Effector CD8-positive, alpha-beta T cell (primary cell): Measurements from ENCODE around the gene NOL4L.

ENCODE experiments used
- DNase-seq: peaks from one replicate; lab custom pipeline; 2025; lab: John Stamatoyannopoulos, UW

The NOL4L gene

GRCh38 chr20:32539817-32540675 is 45.1 kb downstream of the NOL4L start:
- DNase-seq, result peak; percentile 32

- no peak for DNase-seq
Observed at GRCh38 chr20:32539026-32539816, 45.9 kb downstream of the NOL4L start.

GRCh38 chr20:32538526-32538939 is 46.6 kb downstream of the NOL4L start:
- peak; percentile 22 for DNase-seq

GRCh38 chr20:32537657-32538525 is 47.2 kb downstream of the NOL4L start:
- DNase-seq, result no peak

- peak; percentile 63 for DNase-seq
Observed at GRCh38 chr20:32536851-32537656, 48.1 kb downstream of the NOL4L start.

GRCh38 chr20:32535953-32536823 is 48.9 kb downstream of the NOL4L start:
- DNase-seq, result peak; percentile 75

GRCh38 chr20:32535316-32535952 is 49.7 kb downstream of the NOL4L start:
- DNase-seq, result no peak

GRCh38 chr20:32534661-32535240 is 50.4 kb downstream of the NOL4L start:
- peak; percentile 51 for DNase-seq

- DNase-seq, result no peak
Observed at GRCh38 chr20:32533732-32534131, 51.4 kb downstream of the NOL4L start.

- DNase-seq, result no peak
Observed at GRCh38 chr20:32532246-32532645, 52.9 kb downstream of the NOL4L start.

- no peak for DNase-seq
Observed at GRCh38 chr20:32528905-32529670, 56.0 kb downstream of the NOL4L start.

GRCh38 chr20:32528171-32528891 is 56.8 kb downstream of the NOL4L start:
- no peak for DNase-seq

- DNase-seq, result no peak
Observed at GRCh38 chr20:32527447-32528055, 57.6 kb downstream of the NOL4L start.

GRCh38 chr20:32527052-32527446 is 58.1 kb downstream of the NOL4L start:
- no peak for DNase-seq

GRCh38 chr20:32526541-32526940 is 58.6 kb downstream of the NOL4L start:
- no peak for DNase-seq

GRCh38 chr20:32526125-32526524 is 59.0 kb downstream of the NOL4L start:
- no peak for DNase-seq

- no peak for DNase-seq
Observed at GRCh38 chr20:32524829-32525501, 60.2 kb downstream of the NOL4L start.
